Jurkat, Clone E6-1 (cell line): ENCODE data around the gene COL11A1.
"Not testable (repeated sequence)": the region's sequence is repeated elsewhere in the genome, so short reads cannot be mapped to it uniquely, and the experiment has no call there.

ENCODE experiments used
- DNase-seq: peaks from one replicate; pipeline ENCODE4 v3.0.0-alpha.2; 2011; ENCODE audit warnings: low read depth, low spot score
- H3K4me3 ChIP-seq: 2 replicates; pipeline ENCODE4 v1.5.1; 2011; ENCODE audit warnings: mild to moderate bottlenecking, low read length, control low read depth, moderate library complexity

COL11A1 gene

DNA sequence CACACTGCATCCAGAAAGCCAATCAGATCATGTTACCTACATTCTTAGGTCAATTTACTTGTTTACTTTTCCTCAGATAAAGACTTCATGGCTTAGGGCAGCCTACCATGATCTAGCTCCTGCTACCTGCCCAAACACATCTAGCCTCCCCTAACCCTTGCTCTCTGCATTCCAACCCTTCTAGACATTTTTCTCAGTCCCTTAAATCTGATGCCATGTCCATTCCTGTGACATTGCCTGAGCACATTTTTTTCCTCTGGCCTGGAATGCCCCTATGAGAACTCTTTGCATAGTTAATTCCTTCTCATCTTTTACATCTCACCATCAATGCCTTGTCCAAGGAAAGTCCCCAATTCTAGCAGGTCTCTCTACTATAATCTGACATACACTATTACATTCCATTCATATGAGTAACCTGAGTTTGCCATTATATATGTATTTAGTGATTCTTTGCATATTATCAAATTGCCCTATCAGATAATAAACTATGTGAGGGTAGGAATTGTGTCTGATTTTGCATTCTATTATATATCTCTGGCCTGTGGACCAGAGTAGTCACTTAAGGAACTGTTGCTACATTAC, 166.9 kb downstream of the COL11A1 start:
- H3K4me3 ChIP-seq, result no peak overlapping the region
- no peak for DNase-seq

DNA sequence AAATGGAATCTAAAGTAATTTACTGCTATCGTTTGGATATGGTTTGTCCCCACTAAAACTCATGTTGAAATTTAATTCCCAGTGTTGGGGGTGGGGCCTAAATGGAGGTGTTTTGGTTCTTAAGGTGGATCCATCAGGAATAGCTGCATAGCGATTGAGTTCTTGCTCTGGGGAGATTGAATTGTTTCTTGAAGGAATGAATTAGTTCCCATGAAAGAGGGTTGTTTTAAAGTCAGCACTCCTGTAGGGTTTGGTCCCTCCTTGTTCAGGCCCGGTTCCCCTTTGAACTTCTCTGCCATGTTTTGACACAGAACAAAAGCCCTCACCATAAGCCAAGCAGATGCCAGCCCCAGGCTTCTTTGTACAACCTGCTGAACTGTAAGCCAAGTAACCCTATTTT, 170.9 kb downstream of the COL11A1 start:
- H3K4me3 ChIP-seq, result no peak overlapping the region
- no peak for DNase-seq

DNA sequence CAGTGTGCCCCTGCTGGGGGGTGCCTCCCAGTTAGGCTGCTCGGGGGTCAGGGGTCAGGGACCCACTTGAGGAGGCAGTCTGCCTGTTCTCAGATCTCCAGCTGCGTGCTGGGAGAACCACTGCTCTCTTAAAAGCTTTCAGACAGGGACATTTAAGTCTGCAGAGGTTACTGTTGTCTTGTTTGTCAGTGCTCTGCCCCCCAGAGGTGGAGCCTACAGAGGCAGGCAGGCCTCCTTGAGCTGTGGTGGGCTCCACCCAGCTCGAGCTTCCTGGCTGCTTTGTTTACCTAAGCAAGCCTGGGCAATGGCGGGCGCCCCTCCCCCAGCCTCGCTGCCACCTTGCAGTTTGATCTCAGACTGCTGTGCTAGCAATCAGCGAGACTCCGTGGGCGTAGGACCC, 175.0 kb downstream of the COL11A1 start:
- not testable (repeated sequence) for H3K4me3 ChIP-seq, DNase-seq

DNA sequence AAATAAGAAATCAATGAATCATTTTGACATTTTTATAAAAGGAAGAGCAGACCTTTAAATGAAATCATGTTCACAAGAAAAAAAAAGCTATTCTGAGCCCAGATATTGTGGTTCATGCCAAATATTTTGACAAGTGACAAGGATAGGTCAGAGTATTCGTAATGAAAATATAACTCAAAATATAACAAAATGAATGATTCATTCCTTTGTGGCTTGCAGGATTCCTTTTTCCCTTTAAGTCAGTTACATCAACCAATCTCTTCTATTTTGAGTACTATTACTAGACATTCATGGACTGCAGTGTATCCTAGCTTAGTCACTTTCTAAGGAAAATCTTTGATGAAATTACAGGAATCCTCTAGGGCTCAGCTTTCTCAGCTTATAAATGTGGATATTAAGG, 188.7 kb downstream of the COL11A1 start:
- no peak overlapping the region for H3K4me3 ChIP-seq
- DNase-seq, result no peak

DNA sequence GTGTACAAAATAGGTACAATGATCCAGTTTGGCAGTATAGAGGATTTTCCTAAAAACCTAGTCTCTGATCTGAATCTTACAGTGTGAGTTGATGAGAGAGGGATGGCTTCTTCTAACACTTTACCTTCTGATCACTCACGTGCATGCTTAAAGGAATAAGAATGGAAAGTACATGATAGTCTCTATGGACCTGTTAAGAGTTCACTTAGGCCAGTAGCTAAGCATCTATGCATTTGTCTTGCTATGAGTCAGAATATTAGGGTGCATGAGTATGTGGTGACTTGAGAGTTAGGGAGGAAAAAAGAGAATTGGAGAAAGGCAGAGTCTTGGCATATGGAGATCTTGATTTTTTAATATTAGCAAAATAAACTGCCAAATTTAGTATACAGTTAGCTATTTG, 206.3 kb downstream of the COL11A1 start:
- no peak overlapping the region for H3K4me3 ChIP-seq
- no peak for DNase-seq

DNA sequence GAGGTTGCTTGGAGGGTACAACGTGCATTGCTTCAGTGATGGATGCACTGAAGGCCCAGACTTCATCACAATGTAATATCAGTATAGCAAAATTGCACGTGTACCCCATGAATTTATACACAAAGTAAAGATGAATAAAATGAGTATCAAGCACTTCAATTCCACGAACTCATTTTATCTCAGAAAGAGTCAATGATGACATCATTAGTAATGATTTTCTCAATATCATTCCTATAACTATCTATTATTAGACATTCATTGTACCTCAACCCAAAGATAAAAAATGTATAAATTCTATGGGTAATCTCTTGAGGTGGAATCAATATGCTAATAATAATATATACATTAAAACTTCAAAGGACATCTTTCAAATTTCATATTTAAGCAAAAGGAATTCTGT, 208.4 kb downstream of the COL11A1 start:
- DNase-seq, result no peak
- no peak overlapping the region for H3K4me3 ChIP-seq

DNA sequence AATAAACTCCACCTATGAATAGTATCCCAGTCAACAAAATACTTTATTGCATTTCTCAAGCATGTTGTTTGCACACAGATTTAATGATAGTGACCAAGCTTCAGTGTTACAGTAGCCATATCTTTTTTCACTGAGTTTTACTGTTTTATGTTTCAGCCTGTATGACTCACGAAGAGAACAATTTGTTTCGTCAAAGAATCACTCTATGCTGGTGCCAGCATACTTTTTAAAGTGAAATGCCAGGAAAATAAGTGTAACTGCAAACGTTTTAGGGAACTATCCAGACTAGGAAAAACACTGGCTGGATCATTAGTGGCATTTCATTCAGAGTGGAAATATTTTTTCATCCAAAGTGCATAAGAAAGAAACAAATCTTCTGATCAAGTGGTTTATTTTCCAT, 210.8 kb downstream of the COL11A1 start:
- DNase-seq, result no peak

DNA sequence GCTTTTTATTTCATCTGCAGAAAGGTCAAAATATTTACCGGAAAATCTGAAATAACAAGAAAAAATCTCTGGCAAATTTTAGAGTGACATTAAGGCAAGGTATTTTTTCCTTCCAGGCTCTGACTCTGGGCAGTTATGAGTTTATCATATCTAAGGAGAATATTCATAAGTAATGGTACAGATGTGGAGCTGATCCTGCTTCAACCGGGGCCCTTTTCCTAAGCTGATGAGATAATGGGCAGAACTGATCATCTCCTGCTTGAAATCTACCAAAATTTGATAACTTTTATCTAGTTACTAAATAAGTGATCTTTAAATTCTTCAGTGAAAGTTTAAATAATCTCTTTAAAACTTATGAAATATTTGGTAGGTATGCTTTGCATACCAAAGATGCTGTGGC, 211.6 kb downstream of the COL11A1 start:
- H3K4me3 ChIP-seq, result no peak overlapping the region
- DNase-seq, result no peak

More for the DNA sequence above, 210.8 kb downstream of the COL11A1 start:
- H3K4me3 ChIP-seq, result no peak overlapping the region

DNA sequence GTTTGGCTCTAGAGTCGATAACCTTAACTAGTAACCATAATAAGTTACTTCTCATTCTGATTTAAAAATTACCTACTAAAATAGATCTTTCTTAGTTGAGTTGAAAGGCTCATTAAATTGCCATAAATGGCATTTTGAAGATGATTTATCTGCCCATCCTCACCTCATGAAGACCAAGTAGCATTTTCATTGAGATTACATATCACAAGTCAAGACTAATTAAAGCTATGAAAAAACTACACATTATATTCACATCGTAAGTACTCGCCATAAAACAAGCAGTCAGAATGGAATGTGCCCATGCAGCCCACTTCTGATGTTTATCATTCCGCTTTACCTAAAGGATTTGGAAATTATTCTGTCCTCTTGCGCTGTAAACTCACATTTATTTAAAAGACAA, 212.0 kb downstream of the COL11A1 start:
- no peak for DNase-seq
- no peak overlapping the region for H3K4me3 ChIP-seq

DNA sequence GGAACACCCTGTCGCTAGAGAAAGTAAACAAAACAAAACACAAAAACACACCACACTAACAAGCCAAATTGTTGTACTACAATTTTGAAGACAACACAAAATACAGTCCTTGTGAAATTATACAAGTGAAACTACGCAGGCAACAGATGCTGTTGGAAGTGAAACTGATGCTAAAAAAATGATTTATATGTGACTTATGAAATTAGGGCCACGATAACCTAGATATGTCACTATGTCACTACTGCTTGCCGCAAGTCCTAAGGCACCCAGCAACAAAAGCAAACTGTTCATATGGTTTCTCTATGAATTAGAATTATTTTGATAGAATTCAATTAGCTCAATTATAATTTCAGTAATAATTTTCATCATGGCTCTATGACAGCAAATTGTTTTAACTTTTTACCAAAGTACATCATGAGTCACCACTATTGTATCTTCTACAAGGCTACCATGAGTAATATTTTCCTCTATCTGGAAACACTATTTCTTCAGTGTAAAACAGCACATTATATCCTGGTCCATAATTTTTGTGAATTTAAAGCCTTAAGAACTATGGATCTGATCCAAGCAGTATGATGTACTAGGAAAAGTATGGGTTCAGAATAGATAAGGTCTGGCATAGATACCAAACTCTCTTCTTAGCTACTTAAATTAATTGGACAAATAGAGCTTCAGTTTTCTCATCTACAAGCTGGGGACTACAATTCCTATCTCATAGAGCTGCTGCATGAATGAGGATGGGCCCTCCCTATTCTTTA, 216.3 kb downstream of the COL11A1 start:
- DNase-seq, result no peak
- H3K4me3 ChIP-seq, result no peak overlapping the region

DNA sequence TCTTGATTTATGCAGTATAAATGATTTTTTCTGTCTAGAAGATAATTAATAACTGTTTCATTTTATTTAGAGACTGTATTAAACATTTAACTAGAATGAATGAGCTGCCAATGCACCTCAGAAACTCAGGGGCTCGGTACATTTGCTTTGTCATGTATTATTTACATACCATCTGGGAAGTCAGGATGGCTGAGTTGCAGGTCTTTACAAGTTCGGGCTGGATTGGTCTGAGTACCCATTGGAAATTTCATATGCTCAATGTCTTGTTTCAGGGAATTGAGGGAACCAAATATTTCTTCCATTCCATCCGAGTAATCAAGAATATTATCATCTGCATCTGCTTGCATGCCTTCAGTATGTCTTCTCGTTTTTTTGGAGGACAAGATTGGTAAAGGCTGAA, 221.7 kb downstream of the COL11A1 start:
- DNase-seq, result no peak
- no peak overlapping the region for H3K4me3 ChIP-seq

DNA sequence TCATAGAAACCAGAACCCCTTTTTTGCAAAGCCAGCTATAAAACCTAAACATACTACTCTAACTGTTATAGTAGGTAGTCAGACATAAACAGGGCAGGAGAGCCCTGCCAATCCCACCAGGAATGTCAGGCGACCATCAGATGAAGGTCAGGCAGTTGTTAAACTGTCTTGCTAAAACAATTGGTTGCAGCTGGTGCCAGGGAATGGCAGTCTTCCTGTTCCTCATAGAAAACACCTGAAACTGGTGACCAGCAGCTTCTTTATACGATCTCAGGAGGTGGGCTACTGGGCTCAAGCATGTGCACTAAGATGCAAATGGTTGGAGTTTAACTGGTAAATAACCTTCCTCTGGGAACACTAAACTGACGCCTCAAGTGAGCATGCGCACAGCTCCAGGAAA, 224.1 kb downstream of the COL11A1 start:
- no peak overlapping the region for H3K4me3 ChIP-seq
- DNase-seq, result no peak

DNA sequence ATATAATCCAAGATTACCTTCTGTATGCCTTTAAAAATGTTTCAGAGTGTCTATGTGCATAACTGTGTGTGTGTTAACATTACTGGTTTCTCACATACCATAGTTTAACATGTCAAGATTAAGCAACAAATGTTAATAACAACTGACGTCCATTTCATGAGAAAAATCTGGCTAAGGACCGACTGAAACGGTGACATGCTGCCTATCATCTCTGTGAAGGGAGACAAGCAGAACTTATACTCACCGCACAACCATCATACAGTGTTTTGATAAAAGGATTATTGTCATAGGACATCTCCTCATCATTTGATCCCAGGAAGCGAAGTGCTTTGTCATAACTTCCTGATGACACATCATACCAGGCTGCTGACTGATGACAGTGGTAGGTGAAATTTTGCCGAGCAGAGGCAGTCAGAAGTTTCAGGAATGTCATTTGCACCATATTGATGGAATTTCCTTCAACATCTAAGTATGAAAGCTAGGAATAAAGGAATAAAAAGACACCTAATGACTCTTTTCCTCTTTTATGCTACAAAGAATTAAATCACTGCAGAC, 228.8 kb downstream of the COL11A1 start:
- DNase-seq, result no peak

DNA sequence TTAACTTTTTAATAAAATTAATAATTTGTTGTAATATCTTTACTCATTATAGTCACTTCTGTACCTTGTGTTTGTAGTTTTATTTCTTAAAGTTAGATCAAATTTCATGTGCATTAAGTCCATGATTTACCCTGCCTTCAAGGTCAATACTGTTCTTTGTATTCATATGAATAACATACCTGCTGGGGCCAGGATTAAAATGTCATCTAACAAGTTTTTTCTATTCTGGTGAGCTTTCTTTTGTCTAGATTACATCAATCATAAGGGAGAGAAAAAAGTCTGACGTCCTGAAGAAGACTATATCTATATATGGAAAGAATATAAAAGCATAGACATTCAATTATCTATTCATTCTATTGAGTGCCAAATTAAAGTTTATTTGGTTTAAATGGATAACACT, 232.6 kb downstream of the COL11A1 start:
- no peak overlapping the region for H3K4me3 ChIP-seq
- no peak for DNase-seq

More for the DNA sequence above, 228.8 kb downstream of the COL11A1 start:
- H3K4me3 ChIP-seq, result no peak overlapping the region

DNA sequence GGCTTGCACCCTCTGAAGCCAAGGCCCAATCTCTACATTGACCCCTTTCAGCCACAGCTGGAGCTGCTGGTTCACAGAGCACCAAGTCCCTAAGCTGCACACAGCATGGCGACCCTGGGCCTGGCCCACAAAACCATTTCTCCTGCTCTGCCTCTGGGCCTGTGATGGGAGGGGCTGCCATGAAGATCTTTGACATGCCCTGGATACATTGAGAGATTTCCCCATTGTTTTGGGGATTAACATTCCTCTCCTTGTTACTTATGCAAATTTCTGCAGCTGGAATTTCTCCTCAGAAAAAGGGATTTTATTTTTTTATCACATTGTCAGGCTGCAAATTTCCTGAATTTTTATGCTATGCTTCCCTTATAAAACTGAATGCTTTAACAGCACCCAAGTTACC, 235.8 kb downstream of the COL11A1 start:
- DNase-seq, result no peak
- no peak overlapping the region for H3K4me3 ChIP-seq

DNA sequence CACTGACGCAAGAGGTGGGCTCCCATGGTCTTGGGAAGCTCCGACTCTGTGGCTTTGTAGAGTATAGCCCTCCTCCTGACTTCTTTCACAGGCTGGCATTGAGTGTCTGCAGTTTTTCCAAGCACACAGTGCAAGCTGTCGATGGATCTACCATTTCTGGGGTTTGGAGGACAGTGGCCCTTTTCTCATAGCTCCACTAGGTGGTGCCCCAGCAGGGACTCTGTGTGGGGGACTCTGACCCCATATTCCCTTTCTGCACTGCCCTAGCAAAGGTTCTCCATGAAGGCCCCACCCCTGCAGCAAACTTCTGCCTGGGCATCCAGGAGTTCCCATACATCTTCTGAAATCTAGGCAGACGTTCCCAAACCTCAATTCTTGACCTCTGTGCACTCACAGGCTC, 236.2 kb downstream of the COL11A1 start:
- DNase-seq, result no peak
- H3K4me3 ChIP-seq, result no peak overlapping the region

DNA sequence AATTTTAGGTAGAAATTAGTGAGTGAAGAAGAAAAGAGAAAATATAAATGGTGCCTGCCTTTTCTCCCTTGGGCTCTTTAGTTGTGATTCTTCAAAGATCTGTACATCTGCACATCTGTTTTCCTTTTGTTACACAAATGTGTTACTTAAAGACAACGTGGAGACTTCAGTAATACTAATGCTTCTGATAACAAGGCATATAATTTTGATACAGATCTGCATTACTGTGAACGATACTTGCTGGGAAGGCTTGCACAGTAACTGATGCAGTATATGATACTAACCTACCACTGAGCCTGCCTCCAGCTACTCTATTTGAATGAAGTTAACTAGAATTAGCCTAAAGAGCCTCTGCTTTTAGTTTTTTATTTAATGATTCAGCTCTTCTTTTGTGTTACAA, 244.6 kb downstream of the COL11A1 start:
- no peak for DNase-seq
- no peak overlapping the region for H3K4me3 ChIP-seq

DNA sequence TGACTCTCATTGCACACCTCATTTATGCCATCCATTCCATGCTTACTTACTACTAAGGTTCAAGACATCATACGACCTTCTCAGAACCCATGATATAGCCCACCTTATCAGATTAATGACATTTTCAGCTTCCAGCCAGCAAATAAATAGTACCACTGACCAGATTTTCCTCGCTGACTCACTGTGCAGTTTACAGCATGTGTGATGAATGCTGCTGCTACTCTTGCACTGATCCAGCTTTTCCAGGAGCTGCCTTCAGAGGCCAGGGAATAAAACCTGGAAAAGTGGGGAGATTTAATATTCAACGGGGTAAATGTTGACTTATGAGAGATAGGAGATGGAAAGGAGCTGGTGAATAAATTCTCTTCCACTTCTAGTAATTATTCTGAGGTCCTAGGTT, 247.1 kb downstream of the COL11A1 start:
- DNase-seq, result no peak
- no peak overlapping the region for H3K4me3 ChIP-seq

DNA sequence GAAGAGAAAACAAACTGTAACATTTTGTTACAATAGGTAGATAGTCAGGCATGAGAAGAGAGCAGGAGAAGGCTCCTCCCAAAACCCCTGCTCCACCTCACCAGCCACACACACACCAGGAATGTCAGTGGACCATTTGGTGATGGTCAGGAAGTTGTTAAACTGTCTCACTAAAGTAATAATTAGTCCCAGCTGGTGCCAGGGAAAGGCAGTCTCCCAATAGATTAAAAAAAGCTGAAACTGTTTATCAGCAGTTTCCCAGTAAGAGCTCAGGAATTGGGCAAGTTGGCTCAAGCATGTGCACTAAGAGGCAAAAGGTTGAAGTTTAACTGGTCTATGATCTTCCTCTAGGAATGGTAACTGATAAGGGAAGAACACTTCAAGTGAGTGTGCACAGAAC, 249.6 kb downstream of the COL11A1 start:
- no peak overlapping the region for H3K4me3 ChIP-seq
- DNase-seq, result no peak

DNA sequence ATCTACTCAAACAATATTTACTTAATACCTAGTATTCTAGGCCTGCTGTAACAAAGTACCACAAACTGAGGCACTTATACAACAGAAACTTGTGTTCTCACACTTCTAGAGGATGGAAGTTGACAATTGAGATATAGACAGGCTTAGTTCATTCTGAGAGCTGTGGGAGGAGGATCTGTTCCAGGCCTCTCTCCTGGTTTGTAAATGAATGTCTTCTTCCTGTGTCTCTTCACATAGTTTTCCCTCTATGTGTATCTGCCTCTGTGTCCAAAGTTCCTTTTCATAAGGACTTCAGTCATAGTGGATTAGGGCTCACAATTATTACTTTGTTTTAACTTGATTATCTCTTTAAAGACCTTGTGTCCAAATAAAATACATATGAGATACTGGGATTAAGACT, 251.1 kb downstream of the COL11A1 start:
- H3K4me3 ChIP-seq, result no peak overlapping the region
- no peak for DNase-seq

DNA sequence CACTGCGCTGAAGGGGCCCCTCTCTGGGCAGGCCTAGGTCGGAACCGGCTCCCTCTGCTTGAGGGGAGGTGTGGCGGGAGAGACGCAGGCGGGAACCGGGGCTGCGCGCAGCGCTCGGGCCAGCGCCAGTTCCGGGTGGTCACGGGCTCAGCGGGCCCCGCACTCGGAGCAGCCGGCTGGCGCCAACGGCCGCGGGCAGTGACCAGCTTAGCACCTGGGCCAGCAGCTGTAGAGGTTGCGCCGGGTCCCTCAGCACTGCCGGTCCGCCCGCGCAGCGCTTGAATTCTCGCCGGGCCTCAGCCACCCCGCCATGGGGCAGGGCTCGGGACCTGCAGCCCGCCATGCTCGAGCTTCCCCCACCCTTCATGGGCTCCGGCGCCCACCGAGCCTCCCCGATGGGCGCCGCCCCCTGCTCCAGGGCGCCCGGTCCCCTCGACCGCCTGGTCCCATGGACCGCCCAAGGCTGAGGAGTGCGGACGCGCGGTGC, 254.6 kb downstream of the COL11A1 start:
- H3K4me3 ChIP-seq, result no peak overlapping the region

More for the DNA sequence above, 254.6 kb downstream of the COL11A1 start:
- no peak for DNase-seq
